MM.1S (cell line): ENCODE data around the gene VAMP2.

Source experiments
- EZH2 ChIP-seq: fragments of 300-600 bp; sonication (generic); optimal IDR thresholded peaks from 2 replicates; pipeline ENCODE3; 2017; ENCODE audit warnings: low read depth, mild to moderate bottlenecking, antibody characterized with exemption, low read length, mixed read lengths
- TF ChIP-seq, protein P1 (sequence below): fragments of 300-600 bp; sonication (generic); IDR thresholded peaks from 2 replicates; pipeline ENCODE4 v1.5.1; 2016; ENCODE audit warnings: antibody characterized with exemption, low read length, mixed read lengths

GRCh38 chr17:8147141-8147804, 15.5 kb downstream of the VAMP2 start:
- TF ChIP-seq, protein P1, sequence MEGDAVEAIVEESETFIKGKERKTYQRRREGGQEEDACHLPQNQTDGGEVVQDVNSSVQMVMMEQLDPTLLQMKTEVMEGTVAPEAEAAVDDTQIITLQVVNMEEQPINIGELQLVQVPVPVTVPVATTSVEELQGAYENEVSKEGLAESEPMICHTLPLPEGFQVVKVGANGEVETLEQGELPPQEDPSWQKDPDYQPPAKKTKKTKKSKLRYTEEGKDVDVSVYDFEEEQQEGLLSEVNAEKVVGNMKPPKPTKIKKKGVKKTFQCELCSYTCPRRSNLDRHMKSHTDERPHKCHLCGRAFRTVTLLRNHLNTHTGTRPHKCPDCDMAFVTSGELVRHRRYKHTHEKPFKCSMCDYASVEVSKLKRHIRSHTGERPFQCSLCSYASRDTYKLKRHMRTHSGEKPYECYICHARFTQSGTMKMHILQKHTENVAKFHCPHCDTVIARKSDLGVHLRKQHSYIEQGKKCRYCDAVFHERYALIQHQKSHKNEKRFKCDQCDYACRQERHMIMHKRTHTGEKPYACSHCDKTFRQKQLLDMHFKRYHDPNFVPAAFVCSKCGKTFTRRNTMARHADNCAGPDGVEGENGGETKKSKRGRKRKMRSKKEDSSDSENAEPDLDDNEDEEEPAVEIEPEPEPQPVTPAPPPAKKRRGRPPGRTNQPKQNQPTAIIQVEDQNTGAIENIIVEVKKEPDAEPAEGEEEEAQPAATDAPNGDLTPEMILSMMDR, result no peak
- TF ChIP-seq EZH2, result no peak
